ENCODE results near the gene SGTB.
"Not testable (repeated sequence)": the region's sequence is repeated elsewhere in the genome, so short reads cannot be mapped to it uniquely, and the experiment has no call there.

SGTB gene

DNA sequence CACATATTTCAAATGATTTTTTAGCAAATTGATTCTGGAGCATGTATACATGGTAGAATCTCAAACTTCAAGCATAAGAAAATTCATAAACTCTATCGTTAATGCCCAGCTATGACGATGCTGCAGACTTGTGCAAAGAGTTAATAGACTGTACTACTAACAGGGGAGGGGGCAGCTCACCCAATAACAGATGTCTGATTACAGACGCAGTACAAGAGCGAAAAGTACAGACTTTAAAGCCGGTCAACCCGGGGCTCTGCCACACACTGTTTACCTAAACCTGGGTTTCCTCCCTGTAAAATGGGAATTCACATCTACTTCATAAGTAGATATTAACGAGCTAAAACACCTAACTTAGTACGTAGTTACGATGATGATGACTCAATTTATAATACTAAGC, 98.4 kb downstream of the SGTB start:
- Histone ChIP-seq H3K9me3 (ENCODE audit: insufficient read depth, low read length, severe bottlenecking) (no peaks in the 10 kb centered on the region), H3K79me2 (ENCODE audit: insufficient read depth, low read length) (peaks cover 92% of the 10 kb centered on the region), H4K20me1 (ENCODE audit: insufficient read depth, low read length) (no peaks in the 10 kb centered on the region), H3K27me3 (ENCODE audit: insufficient read depth, low read length, poor library complexity) (no peaks in the 10 kb centered on the region), H3K4me3 (ENCODE audit: low read depth in 1 of 2, low read length in 2 of 2) (peak overlapping the region; percentile 98), H3K4me1 (ENCODE audit: insufficient read depth, low read length) (peaks cover 50% of the 10 kb centered on the region), H3K9ac (ENCODE audit: low read depth, low read length) (peak overlapping the region; percentile 71), H3K27ac (ENCODE audit: low read length) (peak overlapping the region; percentile 95), H3K36me3 (ENCODE audit: insufficient read depth, low read length) (peaks cover 3% of the 10 kb centered on the region; the same call in 1 of the 2 replicates), H2AFZ (ENCODE audit: low read depth, low read length) (peak overlapping the region; percentile 98), H3K4me2 (ENCODE audit: insufficient read depth, low read length) (peak overlapping the region; percentile 88)
- TF ChIP-seq, protein P1, sequence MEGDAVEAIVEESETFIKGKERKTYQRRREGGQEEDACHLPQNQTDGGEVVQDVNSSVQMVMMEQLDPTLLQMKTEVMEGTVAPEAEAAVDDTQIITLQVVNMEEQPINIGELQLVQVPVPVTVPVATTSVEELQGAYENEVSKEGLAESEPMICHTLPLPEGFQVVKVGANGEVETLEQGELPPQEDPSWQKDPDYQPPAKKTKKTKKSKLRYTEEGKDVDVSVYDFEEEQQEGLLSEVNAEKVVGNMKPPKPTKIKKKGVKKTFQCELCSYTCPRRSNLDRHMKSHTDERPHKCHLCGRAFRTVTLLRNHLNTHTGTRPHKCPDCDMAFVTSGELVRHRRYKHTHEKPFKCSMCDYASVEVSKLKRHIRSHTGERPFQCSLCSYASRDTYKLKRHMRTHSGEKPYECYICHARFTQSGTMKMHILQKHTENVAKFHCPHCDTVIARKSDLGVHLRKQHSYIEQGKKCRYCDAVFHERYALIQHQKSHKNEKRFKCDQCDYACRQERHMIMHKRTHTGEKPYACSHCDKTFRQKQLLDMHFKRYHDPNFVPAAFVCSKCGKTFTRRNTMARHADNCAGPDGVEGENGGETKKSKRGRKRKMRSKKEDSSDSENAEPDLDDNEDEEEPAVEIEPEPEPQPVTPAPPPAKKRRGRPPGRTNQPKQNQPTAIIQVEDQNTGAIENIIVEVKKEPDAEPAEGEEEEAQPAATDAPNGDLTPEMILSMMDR (IDR thresholded peaks at IDR 0.05; ENCODE audit: borderline replicate concordance, extremely low read depth, low read length, poor library complexity, severe bottlenecking) = no peak
- no peak for TF ChIP-seq EZH2 (IDR thresholded peaks at IDR 0.05; ENCODE audit: borderline replicate concordance, low read depth, low read length, severe bottlenecking)
- no peak for ATAC-seq (ENCODE audit: insufficient read depth, low read depth)
- no peak for DNase-seq

DNA sequence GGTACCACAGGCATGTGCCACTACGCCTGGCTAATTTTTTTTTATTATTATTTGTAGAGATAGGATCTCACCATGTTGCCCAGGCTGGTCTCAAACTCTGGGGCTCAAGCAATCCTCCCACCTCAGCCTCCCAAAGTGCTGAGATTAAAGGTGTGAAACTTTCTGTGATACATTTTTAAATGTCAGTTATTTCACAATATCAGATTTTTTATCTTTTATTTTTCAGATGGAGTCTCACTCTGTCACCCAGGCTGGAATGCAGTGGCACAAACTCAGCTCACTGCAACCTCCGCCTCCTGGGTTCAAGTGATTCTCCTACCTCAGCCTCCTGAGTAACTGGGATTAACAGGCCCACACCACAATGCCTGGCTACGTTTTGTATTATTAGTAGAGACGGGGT, 99.9 kb downstream of the SGTB start:
- not testable (repeated sequence) for H4K20me1 ChIP-seq (ENCODE audit: insufficient read depth, low read length); H2AFZ ChIP-seq (ENCODE audit: low read depth, low read length); H3K36me3 ChIP-seq (ENCODE audit: insufficient read depth, low read length); H3K9ac ChIP-seq (ENCODE audit: low read depth, low read length); H3K27me3 ChIP-seq (ENCODE audit: insufficient read depth, low read length, poor library complexity); H3K9me3 ChIP-seq (ENCODE audit: insufficient read depth, low read length, severe bottlenecking); ATAC-seq (ENCODE audit: insufficient read depth, low read depth); H3K27ac ChIP-seq (ENCODE audit: low read length); DNase-seq
- Histone ChIP-seq H3K4me3 (ENCODE audit: low read depth in 1 of 2, low read length in 2 of 2) (peak overlapping the region in 1 of 2 experiments; percentile 98; a peak in 1 of 4 replicates), H3K4me2 (ENCODE audit: insufficient read depth, low read length) (peak overlapping the region; percentile 88; the same call in 1 of the 2 replicates), H3K4me1 (ENCODE audit: insufficient read depth, low read length) (peaks cover 38% of the 10 kb centered on the region), H3K79me2 (ENCODE audit: insufficient read depth, low read length) (peaks cover 92% of the 10 kb centered on the region)

DNA sequence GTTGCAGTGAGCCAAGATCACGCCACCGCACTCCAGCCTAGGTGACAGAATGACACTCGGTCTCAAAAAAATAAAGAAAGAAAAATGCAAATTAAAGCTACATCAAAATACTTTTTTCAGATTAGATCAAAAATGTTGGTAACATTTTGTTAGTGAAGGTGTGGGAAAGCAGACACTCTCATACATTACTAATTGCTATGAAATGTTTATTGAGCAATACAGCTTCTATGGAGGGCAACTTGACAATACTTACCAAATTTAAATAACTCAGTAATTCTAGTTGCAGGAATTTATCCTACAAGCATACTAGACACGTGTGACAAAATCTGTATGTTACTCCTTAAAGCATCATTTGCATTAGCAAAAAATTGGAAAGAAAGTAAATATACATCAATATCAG, 101.9 kb downstream of the SGTB start:
- H3K79me2 ChIP-seq (ENCODE audit: insufficient read depth, low read length) = peaks cover 87% of the 10 kb centered on the region
- H3K4me3 ChIP-seq (ENCODE audit: low read depth in 1 of 2, low read length in 2 of 2) = no peak overlapping the region
- H3K4me2 ChIP-seq (ENCODE audit: insufficient read depth, low read length) = 0 out of 2 replicates have a peak overlapping the region, but pooled peaks have one; percentile 3
- H3K4me1 ChIP-seq (ENCODE audit: insufficient read depth, low read length) = peaks cover 24% of the 10 kb centered on the region
- DNase-seq (no peak), ATAC-seq (ENCODE audit: insufficient read depth, low read depth) (no peak)
- no peak overlapping the region for H3K9ac ChIP-seq (ENCODE audit: low read depth, low read length)
- H3K27me3 ChIP-seq (ENCODE audit: insufficient read depth, low read length, poor library complexity) = no peaks in the 10 kb centered on the region
- no peak overlapping the region for H2AFZ ChIP-seq (ENCODE audit: low read depth, low read length)
- H4K20me1 ChIP-seq (ENCODE audit: insufficient read depth, low read length) = peaks cover 5% of the 10 kb centered on the region; the same call in 1 of the 2 replicates
- no peak overlapping the region for H3K27ac ChIP-seq (ENCODE audit: low read length)
- peaks cover 18% of the 10 kb centered on the region for H3K36me3 ChIP-seq (ENCODE audit: insufficient read depth, low read length)
- H3K9me3 ChIP-seq (ENCODE audit: insufficient read depth, low read length, severe bottlenecking) = no peaks in the 10 kb centered on the region
- no peak for TF ChIP-seq EZH2 (IDR thresholded peaks at IDR 0.05; ENCODE audit: borderline replicate concordance, low read depth, low read length, severe bottlenecking)
- TF ChIP-seq, protein P1 (IDR thresholded peaks at IDR 0.05; ENCODE audit: borderline replicate concordance, extremely low read depth, low read length, poor library complexity, severe bottlenecking) = no peak

Measured in DND-41 (cell line).